H1 (cell line): ENCODE results near the gene DAPK3. TPM values are rescaled to one million over a fixed set of nuclear protein-coding genes. Genes with fewer than 3 reads are reported as not detected.
A peak's percentile ranks its signal among the peaks of the same experiment; 100 is the strongest.
"Not testable (repeated sequence)": the region's sequence is repeated elsewhere in the genome, so short reads cannot be mapped to it uniquely, and the experiment has no call there.

Experiments
- CTCF ChIA-PET: fragments of 300-600 bp; sonication (Branson Sonifier 250); formaldehyde crosslinking; loops from one replicate; lab custom pipeline; 2021; ENCODE audit not compliant: partially characterized antibody; lab: Charles Lee
- POLR2A ChIA-PET: fragments of 300-600 bp; sonication (Branson Sonifier 250); formaldehyde crosslinking; loops from one replicate; lab custom pipeline; 2021; ENCODE audit warnings: inconsistent platforms; ENCODE audit not compliant: partially characterized antibody; lab: Charles Lee
- DNase-seq, 2 experiments: peaks; one replicate each; pipeline versions ENCODE4 v3.0.0 to v3.0.0-alpha.2; 2010 to 2022; ENCODE audit warnings: low spot score in 2 of 2, low read depth in 1 of 2, mixed read lengths in 1 of 2
- FAIRE-seq: peaks from 2 replicates; lab custom pipeline; 2011; peaks lifted over from hg19 to GRCh38; lab: Jason Lieb, UNC
- H2AFZ ChIP-seq: 2 replicates; pipeline ENCODE4 v1.8.1; 2012; ENCODE audit warnings: low read length, inconsistent platforms
- H2AK5ac ChIP-seq: 2 replicates; pipeline ENCODE4 v1.6.1; 2013; ENCODE audit warnings: low read depth, low read length
- H2BK120ac ChIP-seq: replicated peaks from 2 replicates; pipeline ENCODE3; 2013; ENCODE audit warnings: low read depth, low read length, inconsistent platforms
- H2BK12ac ChIP-seq: 2 replicates; pipeline ENCODE4 v1.6.1; 2013; ENCODE audit warnings: low read depth, low read length
- H2BK15ac ChIP-seq: 2 replicates; pipeline ENCODE4 v1.6.1; 2013; ENCODE audit warnings: low read length
- H2BK20ac ChIP-seq: 2 replicates; pipeline ENCODE4 v1.6.1; 2013; ENCODE audit warnings: low read length
- H2BK5ac ChIP-seq: 2 replicates; pipeline ENCODE4 v1.6.1; 2013; ENCODE audit warnings: low read depth, low read length
- H3K14ac ChIP-seq: 2 replicates; pipeline ENCODE4 v1.6.1; 2013; ENCODE audit warnings: inconsistent platforms; ENCODE audit not compliant: insufficient read length
- H3K18ac ChIP-seq: 2 replicates; pipeline ENCODE4 v1.6.1; 2013; ENCODE audit warnings: low read length; ENCODE audit errors: extremely low read depth
- H3K23ac ChIP-seq: 2 replicates; pipeline ENCODE4 v1.6.1; 2013; ENCODE audit warnings: inconsistent platforms; ENCODE audit not compliant: insufficient read length
- H3K23me2 ChIP-seq: 2 replicates; pipeline ENCODE4 v1.6.1; 2013; ENCODE audit warnings: low read depth, low read length
- H3K27ac ChIP-seq: 2 replicates; pipeline ENCODE4 v1.6.1; 2011; ENCODE audit warnings: low read depth, low read length, inconsistent platforms
- H3K27me3 ChIP-seq, 4 experiments: replicated peaks in 1 of 4; 1 replicate in 1 of 4; 2 replicates in 3 of 4; pipeline versions ENCODE4 v1.6.1 to v1.8.1; 2011 to 2013; ENCODE audit warnings: low read length in 3 of 4, mild to moderate bottlenecking in 3 of 4, inconsistent platforms in 2 of 4, mixed read lengths in 2 of 4, moderate library complexity in 1 of 4; ENCODE audit not compliant: control insufficient read depth in 3 of 4, insufficient read depth in 3 of 4; ENCODE audit errors: extremely low read depth in 1 of 4
- H3K36me3 ChIP-seq, 4 experiments: 2 replicates each; pipeline versions ENCODE4 v1.6.1 to v1.8.1; 2011 to 2013; ENCODE audit warnings: mild to moderate bottlenecking in 4 of 4, low read length in 3 of 4, moderate library complexity in 2 of 4, control low read depth in 1 of 4, inconsistent platforms in 1 of 4; ENCODE audit not compliant: insufficient read depth in 4 of 4, control insufficient read depth in 2 of 4
- H3K4ac ChIP-seq: replicated peaks from 2 replicates; pipeline ENCODE3; 2013; ENCODE audit warnings: low read length, low read depth, mixed read lengths, inconsistent platforms; ENCODE audit not compliant: insufficient read length
- H3K4me1 ChIP-seq, 4 experiments: replicated peaks in 1 of 4; 1 replicate in 1 of 4; 2 replicates in 3 of 4; pipeline versions ENCODE4 v1.6.1 to v1.8.1; 2011 to 2013; ENCODE audit warnings: low read length in 3 of 4, inconsistent platforms in 2 of 4, mixed read lengths in 1 of 4; ENCODE audit not compliant: insufficient read depth in 4 of 4, control insufficient read depth in 3 of 4
- H3K4me2 ChIP-seq, 2 experiments: 2 replicates each; pipeline versions ENCODE4 v1.6.1 to v1.8.1; 2011 to 2013; ENCODE audit warnings: low read depth in 2 of 2, low read length in 2 of 2, control low read depth in 1 of 2, inconsistent platforms in 1 of 2, mild to moderate bottlenecking in 1 of 2; ENCODE audit not compliant: insufficient read depth in 1 of 2
- H3K4me3 ChIP-seq, 4 experiments: fragments of 200-600, 300-600 bp in 1 of 4; sonication (generic), shearing (Covaris generic), sonication (Bioruptor Twin) in 1 of 4; 2 replicates each; pipeline versions ENCODE4 v1.5.1 to v1.8.1; 2011 to 2016; ENCODE audit warnings: low read length in 4 of 4, low read depth in 3 of 4, control low read depth in 2 of 4, inconsistent platforms in 2 of 4, mild to moderate bottlenecking in 2 of 4, mixed read lengths in 1 of 4, moderate library complexity in 1 of 4; ENCODE audit not compliant: insufficient read depth in 2 of 4; ENCODE audit errors: extremely low read depth in 1 of 4
- H3K56ac ChIP-seq: replicated peaks from 2 replicates; pipeline ENCODE3; 2013; ENCODE audit warnings: low read depth, mild to moderate bottlenecking, mixed read lengths, low read length, inconsistent platforms; ENCODE audit not compliant: insufficient read length
- H3K79me1 ChIP-seq: 2 replicates; pipeline ENCODE4 v1.6.1; 2013; ENCODE audit warnings: low read depth, low read length, control low read depth
- H3K79me2 ChIP-seq, 2 experiments: 2 replicates each; pipeline versions ENCODE4 v1.6.1 to v1.8.1; 2012 to 2013; ENCODE audit warnings: low read length in 2 of 2, mild to moderate bottlenecking in 2 of 2, inconsistent platforms in 1 of 2; ENCODE audit not compliant: insufficient read depth in 2 of 2, control insufficient read depth in 1 of 2
- H3K9ac ChIP-seq, 4 experiments: replicated peaks in 1 of 4; 1 replicate in 1 of 4; 2 replicates in 3 of 4; pipeline versions ENCODE4 v1.6.1 to v1.8.1; 2011 to 2013; ENCODE audit warnings: low read depth in 3 of 4, low read length in 3 of 4, control low read depth in 2 of 4, mild to moderate bottlenecking in 2 of 4, moderate library complexity in 2 of 4, inconsistent platforms in 1 of 4; ENCODE audit errors: extremely low read depth in 1 of 4
- H3K9me3 ChIP-seq, 2 experiments: 2 replicates each; pipeline versions ENCODE4 v1.6.1 to v1.8.1; 2012 to 2013; ENCODE audit warnings: mild to moderate bottlenecking in 2 of 2, moderate library complexity in 2 of 2, control low read depth in 1 of 2, inconsistent platforms in 1 of 2, low read depth in 1 of 2, low read length in 1 of 2, mixed read lengths in 1 of 2; ENCODE audit not compliant: insufficient read depth in 2 of 2
- H4K20me1 ChIP-seq, 2 experiments: replicated peaks in 1 of 2; 2 replicates each; pipeline versions ENCODE3 to v1.8.1; 2011 to 2013; ENCODE audit warnings: inconsistent platforms in 2 of 2, low read length in 2 of 2, mild to moderate bottlenecking in 1 of 2; ENCODE audit not compliant: insufficient read depth in 2 of 2, control insufficient read depth in 1 of 2
- H4K5ac ChIP-seq: 2 replicates; pipeline ENCODE4 v1.6.1; 2013; ENCODE audit warnings: low read length, low read depth, mixed read lengths, inconsistent platforms; ENCODE audit not compliant: insufficient read length
- H4K8ac ChIP-seq: 2 replicates; pipeline ENCODE4 v1.8.0; 2013; ENCODE audit warnings: mild to moderate bottlenecking, moderate library complexity, low read length, inconsistent platforms; ENCODE audit not compliant: insufficient read depth; ENCODE audit errors: extremely low read depth
- H4K91ac ChIP-seq: replicated peaks from 2 replicates; pipeline ENCODE3; 2013; ENCODE audit warnings: low read length, mixed read lengths, inconsistent platforms; ENCODE audit not compliant: insufficient read length
- WGBS, 2 experiments: shearing (Covaris generic) in 1 of 2; methylation state at CpG; one replicate each; pipeline versions ENCODE4 v1.1.6 to v1.1.7; 2013 to 2015; ENCODE audit warnings: low lambda C conversion rate in 2 of 2, mixed read lengths in 2 of 2, inconsistent platforms in 1 of 2, low coverage in 1 of 2, missing lambda C conversion rate in 1 of 2; ENCODE audit not compliant: insufficient replicate concordance in 2 of 2, insufficient coverage in 1 of 2, insufficient read length in 1 of 2; ENCODE audit errors: extremely low coverage in 1 of 2, missing lambda C conversion rate in 1 of 2; 5-methylcytosine and 5-hydroxymethylcytosine counted together
- polyA plus RNA-seq, 7 experiments: library from polyadenylated mRNA; depleted of rRNA in 3 of 7; stranded (reverse) in 5 of 7; unstranded in 2 of 7; fragments of >200 nt in 5 of 7; fragments of 200-250 nt in 2 of 7; gene quantifications; 1 replicate in 5 of 7; 2 replicates in 1 of 7; 4 replicates in 1 of 7; pipeline versions ENCODE4 v1.2.1 to v1.2.3, GENCODE V29; 2011 to 2013; ENCODE audit warnings: missing spikeins in 2 of 7, mixed read lengths in 2 of 7
- total RNA-seq: library from RNA; stranded (reverse); fragmentation: NEBNext Ultra II Directional; extraction: Animal tissue kit (Norgen Biotek cat#: 25700); gene quantifications from 2 replicates; pipeline ENCODE4 v1.2.1, GENCODE V29; 2021

The DAPK3 gene
- total and polyA plus RNA-seq, 2 of the 8 experiments (the other 6 are each of a cell fraction or from before 2014, with no cell fraction given) = 53.2 to 78.1 TPM

- H3K4me2 ChIP-seq, H2BK120ac ChIP-seq, H2BK5ac ChIP-seq, DNase-seq, H3K4me1 ChIP-seq, H3K9ac ChIP-seq, H3K79me2 ChIP-seq, H3K27me3 ChIP-seq, H3K9me3 ChIP-seq, H3K4ac ChIP-seq, H2BK20ac ChIP-seq, H3K18ac ChIP-seq, H2BK15ac ChIP-seq, FAIRE-seq, H2BK12ac ChIP-seq, H4K91ac ChIP-seq, H3K23me2 ChIP-seq, H2AFZ ChIP-seq, H3K56ac ChIP-seq, H4K5ac ChIP-seq, H3K23ac ChIP-seq, H3K4me3 ChIP-seq, H4K20me1 ChIP-seq, H3K79me1 ChIP-seq, H2AK5ac ChIP-seq, H3K14ac ChIP-seq, H3K27ac ChIP-seq: not testable (repeated sequence)
- WGBS, 2 experiments = 94% methylated on average over 13 of the region's 13 CpGs; no CpG with 5 or more reads in 1 of the 2 experiments
- ChIA-PET CTCF (interaction anchor here (0.6 to 1.6 kb wide), 4 partner anchors 9 to 172 kb away, joined by 3 to 4 read pairs (median 3); no protein-coding TSS in a partner anchor), POLR2A (interaction anchor here (0.6 to 24.8 kb wide), 12 partner anchors 10 to 92 kb away, joined by 3 to 870 read pairs (median 8); partner anchors contain the start of genes DAPK3, EEF2, NMRK2 and ZFR2)
- Histone ChIP-seq H3K36me3 (peaks cover 2 to 24% (median 8%) of the 10 kb centered on the region in 4 experiments; a peak in 5 of 8 replicates), H4K8ac (peak overlapping the region; percentile 45; the same call in 1 of the 2 replicates)
Observed at GRCh38 chr19:3955276-3955675, 15.6 kb downstream of the DAPK3 start.
